Stomach (tissue), 4 donors: ENCODE data around the gene ATP6AP2.

Experiments used
- EP300 ChIP-seq: sonication (generic); formaldehyde crosslinking; IDR thresholded peaks from one replicate; pipeline ENCODE4 v1.6.1; 2017; ENCODE audit warnings: antibody characterized with exemption
- POLR2A ChIP-seq, 4 donors: fragments of 450-650 bp; IDR thresholded peaks; one replicate each; pipeline ENCODE4 v1.6.1; 2016; ENCODE audit warnings: antibody characterized with exemption in 4 of 4, control low read depth in 2 of 4, mild to moderate bottlenecking in 1 of 4, moderate library complexity in 1 of 4
- TF ChIP-seq, protein P1 (sequence below), 7 experiments: fragments of 450-650 bp in 4 of 7; fragments of 200-600 bp in 3 of 7; sonication (generic) in 3 of 7; IDR thresholded peaks; one replicate each; pipeline ENCODE4 v1.5.1; 2016 to 2019; ENCODE audit warnings: antibody characterized with exemption in 7 of 7, control low read depth in 2 of 7, mild to moderate bottlenecking in 1 of 7

DNA sequence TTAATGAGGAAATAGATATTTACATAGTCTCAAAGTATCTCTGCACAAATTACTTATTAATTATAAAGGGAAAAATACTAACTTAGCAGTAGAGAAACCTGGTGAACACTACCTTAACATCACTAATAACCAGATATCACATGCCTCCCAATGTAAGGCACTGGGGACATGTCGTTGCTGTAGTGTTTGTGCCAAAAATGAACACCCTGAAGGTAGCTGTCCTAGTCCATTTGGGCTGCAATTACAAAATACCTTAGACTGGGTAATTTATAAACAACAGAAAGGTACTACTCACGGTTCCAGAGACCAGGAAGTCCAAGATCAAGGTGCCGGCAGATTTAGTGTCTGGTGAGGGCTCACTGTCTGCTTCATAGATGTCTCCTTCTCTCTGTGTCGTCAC, 31.7 kb downstream of the ATP6AP2 start:
- TF ChIP-seq, protein P1, sequence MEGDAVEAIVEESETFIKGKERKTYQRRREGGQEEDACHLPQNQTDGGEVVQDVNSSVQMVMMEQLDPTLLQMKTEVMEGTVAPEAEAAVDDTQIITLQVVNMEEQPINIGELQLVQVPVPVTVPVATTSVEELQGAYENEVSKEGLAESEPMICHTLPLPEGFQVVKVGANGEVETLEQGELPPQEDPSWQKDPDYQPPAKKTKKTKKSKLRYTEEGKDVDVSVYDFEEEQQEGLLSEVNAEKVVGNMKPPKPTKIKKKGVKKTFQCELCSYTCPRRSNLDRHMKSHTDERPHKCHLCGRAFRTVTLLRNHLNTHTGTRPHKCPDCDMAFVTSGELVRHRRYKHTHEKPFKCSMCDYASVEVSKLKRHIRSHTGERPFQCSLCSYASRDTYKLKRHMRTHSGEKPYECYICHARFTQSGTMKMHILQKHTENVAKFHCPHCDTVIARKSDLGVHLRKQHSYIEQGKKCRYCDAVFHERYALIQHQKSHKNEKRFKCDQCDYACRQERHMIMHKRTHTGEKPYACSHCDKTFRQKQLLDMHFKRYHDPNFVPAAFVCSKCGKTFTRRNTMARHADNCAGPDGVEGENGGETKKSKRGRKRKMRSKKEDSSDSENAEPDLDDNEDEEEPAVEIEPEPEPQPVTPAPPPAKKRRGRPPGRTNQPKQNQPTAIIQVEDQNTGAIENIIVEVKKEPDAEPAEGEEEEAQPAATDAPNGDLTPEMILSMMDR (IDR thresholded peaks at IDR 0.05), result no peak
- no peak for TF ChIP-seq POLR2A (IDR thresholded peaks at IDR 0.05)
- no peak for TF ChIP-seq EP300
